H1 (cell line): ENCODE results near the gene ARHGEF11.

Experiments
- POLR2A ChIP-seq, 2 experiments: IDR thresholded peaks; 1 replicate in 1 of 2; 2 replicates in 1 of 2; pipeline ENCODE4 v1.6.1; 2011; ENCODE audit warnings: low read depth in 2 of 2, low read length in 2 of 2, mild to moderate bottlenecking in 2 of 2; ENCODE audit errors: control extremely low read depth in 1 of 2
- POLR2AphosphoS5 ChIP-seq: IDR thresholded peaks from 2 replicates; pipeline ENCODE4 v1.6.1; 2011; ENCODE audit warnings: low read depth, low read length

GRCh38 chr1:156931211-156931952, 114.2 kb downstream of the ARHGEF11 start:
- TF ChIP-seq POLR2A (IDR thresholded peaks at IDR 0.05; ENCODE audit: control extremely low read depth in 1 of 2, low read depth in 2 of 2, low read length in 2 of 2) (0 out of 3 replicates have a peak, but pooled peaks of 1 of the 2 experiments have one; percentile 17), POLR2AphosphoS5 (no peak; the same call in 1 of the 2 replicates)
